DOHH2 (cell line): Measurements from ENCODE around the gene BMP7.

ENCODE experiments used
- H3F3A ChIP-seq: fragments of 200-600 bp; sonication (generic), shearing (Covaris generic); 2 replicates; pipeline ENCODE4 v1.6.0; 2016; ENCODE audit warnings: antibody characterized with exemption, mild to moderate bottlenecking; ENCODE audit not compliant: control insufficient read depth, insufficient read depth
- H3K27ac ChIP-seq: fragments of 200-600 bp; sonication (generic); 2 replicates; pipeline ENCODE4 v1.5.1; 2014; ENCODE audit warnings: low read depth, mild to moderate bottlenecking, low read length, moderate library complexity
- H3K27me3 ChIP-seq: fragments of 200-600 bp; sonication (generic); 2 replicates; pipeline ENCODE4 v1.6.1; 2014; ENCODE audit warnings: mild to moderate bottlenecking, low read length, mixed read lengths; ENCODE audit not compliant: control insufficient read depth
- H3K36me3 ChIP-seq: fragments of 200-600 bp; sonication (generic); 2 replicates; pipeline ENCODE4 v1.6.1; 2014; ENCODE audit warnings: mild to moderate bottlenecking, low read length, moderate library complexity, mixed read lengths; ENCODE audit not compliant: control insufficient read depth
- H3K4me1 ChIP-seq: fragments of 200-600 bp; sonication (generic); 2 replicates; pipeline ENCODE4 v1.6.1; 2014; ENCODE audit warnings: mild to moderate bottlenecking, low read length, mixed read lengths; ENCODE audit not compliant: control insufficient read depth
- H3K4me2 ChIP-seq: fragments of 200-600 bp; sonication (generic); 2 replicates; pipeline ENCODE4 v1.6.0; 2014; ENCODE audit warnings: mild to moderate bottlenecking, low read length, moderate library complexity
- H3K4me3 ChIP-seq: fragments of 200-600 bp; sonication (generic); 2 replicates; pipeline ENCODE4 v1.5.1; 2014; ENCODE audit warnings: mild to moderate bottlenecking, low read length, mixed read lengths
- H3K79me2 ChIP-seq: fragments of 200-600 bp; sonication (generic); 2 replicates; pipeline ENCODE4 v1.6.1; 2014; ENCODE audit warnings: mild to moderate bottlenecking, low read length, mixed read lengths; ENCODE audit not compliant: control insufficient read depth
- H3K9me2 ChIP-seq: fragments of 200-600 bp; sonication (generic); replicated peaks from 2 replicates; pipeline ENCODE4 v1.6.1; 2014; ENCODE audit warnings: mild to moderate bottlenecking, low read length, mixed read lengths; ENCODE audit not compliant: control insufficient read depth
- H3K9me3 ChIP-seq: fragments of 200-600 bp; sonication (generic); 2 replicates; pipeline ENCODE4 v1.6.1; 2014; ENCODE audit warnings: antibody characterized with exemption, low read length, mixed read lengths; ENCODE audit not compliant: control insufficient read depth, insufficient read depth
- H4K20me1 ChIP-seq: fragments of 200-600 bp; sonication (generic); 2 replicates; pipeline ENCODE4 v1.6.0; 2014; ENCODE audit warnings: low read depth, mild to moderate bottlenecking, antibody characterized with exemption, low read length, moderate library complexity; ENCODE audit not compliant: control insufficient read depth, insufficient read depth
- CTCF ChIP-seq: fragments of 200-600 bp; sonication (generic); IDR thresholded peaks from one replicate; pipeline ENCODE4 v1.5.1; 2014; ENCODE audit warnings: antibody characterized with exemption, mild to moderate bottlenecking, low read depth, low read length; ENCODE audit not compliant: poor library complexity, severe bottlenecking
- EZH2phosphoT487 ChIP-seq: fragments of 200-600 bp; sonication (generic); IDR thresholded peaks from 2 replicates; pipeline ENCODE4 v1.6.1; 2017; ENCODE audit warnings: borderline replicate concordance, mild to moderate bottlenecking, antibody characterized with exemption, low read length, moderate library complexity, mixed read lengths

Gene BMP7

GRCh38 chr20:57224641-57225138, 41.8 kb downstream of the BMP7 start:
- H3F3A ChIP-seq: peaks cover 44% of the 10 kb centered on the region
- no peaks in the 10 kb centered on the region for H3K9me3 ChIP-seq
- H3K4me2 ChIP-seq: no peak overlapping the region
- H3K27ac ChIP-seq: no peak overlapping the region
- H3K4me1 ChIP-seq: peaks cover 10% of the 10 kb centered on the region
- no peak overlapping the region for H3K4me3 ChIP-seq
- H3K27me3 ChIP-seq: no peaks in the 10 kb centered on the region
- H3K9me2 ChIP-seq: no peaks in the 10 kb centered on the region
- peaks cover 56% of the 10 kb centered on the region for H4K20me1 ChIP-seq
- TF ChIP-seq EZH2phosphoT487 (no peak), CTCF (no peak)
- peaks cover 99% of the 10 kb centered on the region for H3K79me2 ChIP-seq
- H3K36me3 ChIP-seq: peaks cover 98% of the 10 kb centered on the region

- Histone ChIP-seq H3K4me1 (peaks cover 2% of the 10 kb centered on the region), H3K4me3 (no peak overlapping the region), H3K4me2 (no peak overlapping the region), H3K9me3 (no peaks in the 10 kb centered on the region), H3K36me3 (peaks cover 98% of the 10 kb centered on the region), H3F3A (peaks cover 38% of the 10 kb centered on the region), H3K79me2 (peaks cover 99% of the 10 kb centered on the region), H3K27me3 (no peaks in the 10 kb centered on the region), H4K20me1 (peaks cover 51% of the 10 kb centered on the region), H3K27ac (no peak overlapping the region), H3K9me2 (no peaks in the 10 kb centered on the region)
- peak; percentile 31 for TF ChIP-seq CTCF
- no peak for TF ChIP-seq EZH2phosphoT487
These were observed 42.6 kb downstream of the BMP7 start for GRCh38 chr20:57223648-57224489.

DNA sequence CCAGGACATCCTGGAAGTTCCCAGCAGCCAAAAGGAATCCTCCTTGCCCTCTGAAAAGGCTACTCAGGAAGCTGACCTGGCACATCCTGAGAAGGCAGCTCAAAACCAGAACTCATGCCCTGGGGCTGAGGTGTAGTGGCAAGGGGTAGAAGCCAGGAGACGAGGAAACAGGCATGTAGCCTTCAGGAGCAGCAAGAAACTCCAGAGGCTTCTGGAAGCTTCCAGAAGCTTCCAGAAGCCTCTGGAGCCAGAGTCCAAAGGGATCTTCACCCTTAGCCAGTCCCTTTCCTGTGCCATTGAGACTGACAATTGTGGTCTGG, 43.9 kb downstream of the BMP7 start:
- peaks cover 99% of the 10 kb centered on the region for H3K79me2 ChIP-seq
- H4K20me1 ChIP-seq: peaks cover 42% of the 10 kb centered on the region
- peaks cover 31% of the 10 kb centered on the region for H3F3A ChIP-seq
- no peak overlapping the region for H3K4me2 ChIP-seq
- no peak overlapping the region for H3K27ac ChIP-seq
- H3K4me3 ChIP-seq: no peak overlapping the region
- TF ChIP-seq CTCF (no peak), EZH2phosphoT487 (no peak)
- no peaks in the 10 kb centered on the region for H3K9me3 ChIP-seq
- H3K4me1 ChIP-seq: no peaks in the 10 kb centered on the region
- H3K27me3 ChIP-seq: no peaks in the 10 kb centered on the region
- H3K9me2 ChIP-seq: no peaks in the 10 kb centered on the region
- H3K36me3 ChIP-seq: peaks cover 98% of the 10 kb centered on the region
